ENCODE results near the gene RGMB. TPM values are rescaled to one million over a fixed set of nuclear protein-coding genes. Genes with fewer than 3 reads are reported as not detected.
A peak's percentile ranks its signal among the peaks of the same experiment; 100 is the strongest.

RGMB gene
- total RNA-seq, 1 experiment from 2014 or later: 31.4 TPM

DNA sequence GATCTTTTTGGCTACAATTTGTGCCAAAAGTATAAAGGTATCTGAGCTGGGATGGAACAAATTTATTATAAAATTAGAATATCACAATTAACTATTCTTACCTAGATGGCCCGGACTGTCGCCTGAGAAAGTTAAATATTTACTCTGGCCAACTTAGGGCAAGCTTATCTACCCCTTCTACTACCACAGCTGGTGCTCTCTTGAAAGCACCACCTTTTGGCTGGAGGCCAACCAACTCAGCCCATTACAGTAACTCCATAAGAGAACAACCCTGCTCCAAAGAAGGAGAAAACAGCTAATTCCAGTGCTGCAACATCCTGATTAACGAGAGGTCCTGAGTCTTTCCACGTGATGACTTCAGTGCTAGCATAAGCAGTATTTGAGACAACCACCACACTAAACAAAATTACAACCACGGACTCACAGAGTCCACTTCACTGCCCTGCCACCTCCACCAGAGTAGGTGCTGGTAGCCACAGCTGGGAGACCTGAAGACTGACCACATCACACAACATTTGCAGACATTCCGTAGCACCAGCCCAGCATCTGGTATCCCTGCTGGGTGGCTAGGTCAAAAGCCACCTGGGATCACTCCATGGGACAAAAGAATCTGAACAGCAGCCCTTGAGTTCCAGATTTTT, 43.2 kb downstream of the RGMB start:
- DNase-seq (ENCODE audit: low read depth): no peak

DNA sequence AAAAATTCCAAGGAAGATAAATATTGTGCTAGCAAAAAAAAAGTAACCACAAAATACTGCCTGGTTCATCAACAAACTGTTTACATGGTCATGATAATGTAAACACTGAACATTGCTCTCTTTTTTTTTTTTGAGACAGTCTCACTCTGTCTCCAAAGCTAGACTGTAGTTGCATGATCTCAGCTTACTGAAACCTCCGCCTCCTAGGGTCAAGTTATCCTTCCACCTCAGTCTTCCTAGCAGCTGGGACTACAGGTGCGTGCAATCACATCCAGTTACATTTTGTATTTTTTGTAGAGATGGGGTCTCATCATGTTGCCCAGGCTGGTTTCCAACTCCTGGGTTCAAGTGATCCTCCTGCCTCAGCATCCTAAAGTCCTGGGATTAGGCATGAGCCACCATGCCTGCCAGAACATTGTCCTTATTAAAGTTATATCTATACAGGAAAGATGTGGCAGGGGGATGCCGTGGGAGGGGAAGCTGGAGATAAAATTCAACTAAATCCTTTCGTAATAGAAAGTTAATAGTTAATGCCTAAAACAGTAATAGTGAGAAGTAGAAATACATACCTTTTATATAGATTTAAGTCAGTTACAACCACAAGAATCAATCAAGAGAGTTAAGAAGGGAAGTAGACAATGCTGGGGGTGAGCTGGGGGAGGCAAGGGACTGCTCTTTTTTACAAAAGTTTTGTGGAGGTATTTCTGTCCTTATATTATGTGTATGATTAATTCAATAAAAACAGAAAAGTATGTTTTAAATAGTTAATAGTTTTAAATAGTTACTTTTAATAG, 52.3 kb downstream of the RGMB start:
- DNase-seq (ENCODE audit: low read depth): no peak

DNA sequence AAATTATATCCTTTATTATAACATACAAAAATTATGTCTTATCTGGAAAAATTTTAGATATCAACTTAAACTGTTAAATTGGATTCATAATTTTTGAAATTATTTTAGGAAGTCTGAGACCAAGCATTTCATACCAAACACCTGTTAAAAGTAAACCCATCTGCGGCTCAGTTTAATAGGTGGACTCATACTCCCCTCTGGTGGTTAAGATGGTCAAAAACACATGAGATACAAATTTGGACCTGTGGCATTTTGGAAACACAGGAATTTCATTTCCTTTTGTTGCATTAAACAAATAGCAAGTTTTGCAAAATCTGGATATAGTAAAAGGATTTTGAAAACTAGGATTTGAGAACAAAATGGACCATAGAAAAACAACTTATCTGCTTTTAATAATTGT, 53.7 kb downstream of the RGMB start:
- peak; percentile 37 for DNase-seq (ENCODE audit: low read depth)

DNA sequence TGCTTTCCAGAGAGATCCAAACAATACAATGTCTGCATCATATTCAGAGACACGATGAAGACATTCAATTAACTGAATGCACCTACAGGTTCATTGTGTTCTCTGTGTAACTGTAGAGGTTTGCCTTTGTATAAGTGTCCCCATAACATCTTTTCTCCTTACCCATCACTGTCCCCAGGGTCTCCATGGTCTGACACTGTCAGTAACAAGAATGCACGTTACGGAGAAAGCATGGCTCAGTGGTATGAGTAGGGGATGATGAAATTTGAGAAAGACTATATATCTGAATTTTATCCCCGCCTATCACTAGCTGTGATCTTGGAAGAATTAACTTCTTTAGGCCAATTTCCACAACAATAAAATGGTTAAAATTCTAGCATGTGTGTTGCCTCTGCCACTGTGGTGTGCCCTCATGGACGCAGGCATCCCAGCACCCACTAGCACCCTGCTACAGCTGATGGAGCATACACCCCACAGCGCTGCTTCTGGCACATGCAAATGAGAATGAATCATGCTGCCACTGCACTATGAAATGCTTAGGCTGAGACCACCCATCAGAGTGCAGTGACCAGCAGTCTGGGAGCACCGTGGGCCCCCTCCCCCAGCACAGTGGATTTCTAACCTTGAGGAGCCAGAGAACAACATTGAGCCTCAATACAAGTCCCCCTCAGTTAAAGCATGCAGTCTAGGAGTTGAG, 54.3 kb downstream of the RGMB start:
- DNase-seq (ENCODE audit: low read depth): no peak

DNA sequence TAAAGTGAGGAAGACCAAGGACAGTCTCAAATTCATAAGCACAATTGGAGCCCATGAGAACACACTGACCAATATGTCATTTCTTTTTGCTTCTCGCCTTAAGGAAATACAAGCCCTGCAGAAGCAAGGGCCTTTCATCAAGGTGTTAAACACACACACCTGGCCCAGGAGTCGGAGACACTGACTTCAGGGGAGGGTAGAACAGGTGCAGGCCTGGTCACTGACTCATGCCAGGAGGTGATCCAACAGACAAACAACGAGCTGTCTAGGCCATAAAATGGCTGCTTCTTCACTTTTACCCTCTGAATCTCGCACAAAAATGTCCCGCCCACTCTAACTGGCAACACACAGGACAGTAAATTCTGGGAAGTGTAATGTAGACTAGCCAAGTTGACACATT, 62.7 kb downstream of the RGMB start:
- no peak for DNase-seq (ENCODE audit: low read depth)

DNA sequence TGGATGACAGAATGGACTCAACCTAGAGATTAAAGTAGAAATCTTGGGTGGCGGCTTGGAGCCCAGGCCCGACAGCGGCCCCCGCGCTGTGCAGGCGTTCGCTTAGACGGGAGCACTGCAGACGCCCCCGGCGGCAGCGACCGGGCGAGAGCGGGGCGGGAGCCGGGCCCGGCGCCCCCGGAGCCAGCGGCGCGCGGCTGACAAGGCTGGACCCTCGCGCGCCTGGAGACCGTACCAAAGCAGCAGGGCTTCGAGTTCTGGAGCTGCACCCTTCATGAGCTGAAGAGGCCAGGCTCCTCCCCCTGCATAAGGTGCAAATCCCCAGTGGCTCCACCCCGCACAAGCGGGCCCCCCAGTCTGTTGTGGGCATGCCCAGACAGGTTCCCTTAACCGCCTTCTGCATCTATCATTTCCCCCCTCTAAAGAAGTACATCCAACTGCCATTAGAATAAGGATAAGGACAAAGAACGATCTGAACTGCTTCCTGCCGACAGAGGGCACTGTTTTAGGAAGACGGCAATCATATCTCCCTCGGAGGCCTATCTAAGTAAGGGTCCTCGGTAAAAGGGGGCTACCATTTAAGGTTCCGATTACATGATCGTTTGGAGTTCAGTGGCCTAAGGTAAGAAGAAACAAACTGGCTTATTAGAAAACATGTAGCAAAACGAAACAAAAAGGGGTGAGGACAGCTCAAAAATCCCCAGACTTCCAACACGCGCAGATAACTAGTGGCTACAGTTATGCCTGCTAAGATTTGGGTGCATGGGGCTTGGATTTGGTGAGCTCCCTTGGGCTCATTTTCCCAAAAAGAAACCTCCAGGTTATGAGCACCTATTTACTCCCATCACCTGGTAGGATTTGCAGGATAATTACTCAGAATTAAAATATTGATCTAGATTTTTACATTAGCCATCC, 66.3 kb downstream of the RGMB start:
- DNase-seq (ENCODE audit: low read depth): no peak

DNA sequence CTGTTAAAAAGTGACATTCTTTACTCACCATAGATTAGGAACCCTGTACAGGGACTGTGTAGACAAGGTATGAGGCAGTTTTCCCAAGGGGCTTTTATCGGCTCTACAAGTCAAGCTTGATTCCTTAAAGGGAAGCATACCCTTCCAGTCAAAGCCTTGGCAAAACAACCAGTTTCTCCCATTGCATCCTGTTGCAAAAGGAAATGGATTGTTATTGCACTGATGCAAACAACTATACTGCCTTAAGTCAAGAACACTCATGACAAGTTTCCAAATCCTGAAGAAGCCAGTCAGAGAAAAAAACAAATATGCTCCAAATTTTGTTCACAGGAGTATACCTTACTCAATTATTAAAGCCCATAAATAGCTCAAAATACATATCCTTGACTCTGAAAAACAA, 67.5 kb downstream of the RGMB start:
- DNase-seq (ENCODE audit: low read depth): no peak

DNA sequence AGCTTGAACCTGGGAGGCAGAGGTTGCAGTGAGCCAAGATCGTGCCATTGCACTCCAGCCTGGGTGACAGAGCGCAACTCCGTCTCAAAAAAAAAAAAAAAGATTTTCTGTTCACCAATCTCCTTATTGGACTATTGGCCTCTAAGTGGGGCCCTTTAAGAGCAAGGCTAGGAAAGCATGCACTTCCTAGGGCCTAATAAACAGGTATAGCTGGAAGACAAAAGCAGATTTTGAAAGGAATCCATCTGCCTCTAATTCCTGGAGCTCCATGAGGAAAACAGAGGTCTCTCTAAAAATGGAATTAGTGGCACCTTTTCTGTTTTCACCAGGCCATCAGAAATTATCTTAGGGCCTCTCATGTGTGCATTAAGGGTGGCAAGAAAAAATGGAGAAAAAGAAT, 70.0 kb downstream of the RGMB start:
- no peak for DNase-seq (ENCODE audit: low read depth)

DNA sequence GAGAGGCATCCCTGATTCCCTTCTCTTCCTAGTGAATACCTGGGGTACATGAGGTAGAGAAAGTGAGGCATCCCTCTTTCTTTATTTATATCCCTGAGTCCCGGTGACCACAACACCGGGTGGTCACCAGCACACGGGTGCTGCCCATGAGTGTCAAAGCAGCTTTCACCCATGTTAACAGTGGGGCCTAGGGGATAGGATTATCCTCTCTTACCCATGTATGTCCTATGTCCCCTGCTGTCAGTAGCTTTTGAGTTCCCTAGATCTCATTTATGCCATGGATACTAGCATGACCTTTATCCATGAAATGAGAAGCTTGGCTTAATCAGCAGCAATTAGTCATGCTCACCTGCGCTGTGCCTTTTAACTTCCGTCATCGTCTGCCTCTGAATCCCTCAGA, 71.4 kb downstream of the RGMB start:
- no peak for DNase-seq (ENCODE audit: low read depth)

DNA sequence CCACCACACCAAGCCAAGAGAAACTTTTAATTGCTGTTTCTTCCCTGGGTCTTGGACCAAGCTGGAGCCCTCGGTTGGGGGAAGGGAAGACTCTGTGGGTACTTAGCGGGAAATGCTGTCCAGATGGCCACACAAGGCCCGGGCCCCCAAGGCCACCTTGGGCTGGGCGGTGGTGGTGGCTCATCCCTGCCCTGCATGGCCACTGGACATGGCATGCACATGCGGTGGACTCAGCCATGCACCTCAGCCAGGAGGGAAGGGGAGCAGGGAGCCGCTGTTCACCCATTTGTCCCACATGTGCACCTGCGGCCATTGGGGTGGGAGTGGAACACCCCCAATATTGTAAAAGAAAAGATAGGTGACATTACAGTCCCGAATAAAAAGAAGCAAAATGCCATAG, 72.4 kb downstream of the RGMB start:
- DNase-seq (ENCODE audit: low read depth): no peak

Other genes starting within 250 kb of the RGMB start
- 50.1 and 54.6 TPM in 2 replicates for gene CHD1, start 155.3 kb downstream of the RGMB start, total RNA-seq (2014; rRNA removed; shearing (Covaris generic))

Measured in HT1080 (cell line).